ENCODE measurements around the gene COX19.

DNA sequence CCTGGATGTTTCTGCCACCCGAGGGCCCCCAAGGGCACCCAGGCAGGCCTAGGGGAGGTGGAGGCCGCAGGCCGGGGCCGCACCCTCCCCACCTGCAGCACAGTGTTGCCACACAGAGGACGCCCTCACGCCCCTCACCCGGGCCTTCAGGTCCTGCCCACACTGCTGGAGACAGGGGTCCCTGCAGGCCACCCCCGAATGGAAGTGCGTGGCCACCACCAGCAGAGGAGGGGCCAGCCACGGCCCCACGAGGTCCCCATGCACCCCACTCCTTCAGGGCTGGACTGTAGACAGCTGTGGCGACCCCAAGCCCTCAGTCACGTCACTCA lies 56.3 kb downstream of the COX19 start:
- TF ChIP-seq, protein P1, sequence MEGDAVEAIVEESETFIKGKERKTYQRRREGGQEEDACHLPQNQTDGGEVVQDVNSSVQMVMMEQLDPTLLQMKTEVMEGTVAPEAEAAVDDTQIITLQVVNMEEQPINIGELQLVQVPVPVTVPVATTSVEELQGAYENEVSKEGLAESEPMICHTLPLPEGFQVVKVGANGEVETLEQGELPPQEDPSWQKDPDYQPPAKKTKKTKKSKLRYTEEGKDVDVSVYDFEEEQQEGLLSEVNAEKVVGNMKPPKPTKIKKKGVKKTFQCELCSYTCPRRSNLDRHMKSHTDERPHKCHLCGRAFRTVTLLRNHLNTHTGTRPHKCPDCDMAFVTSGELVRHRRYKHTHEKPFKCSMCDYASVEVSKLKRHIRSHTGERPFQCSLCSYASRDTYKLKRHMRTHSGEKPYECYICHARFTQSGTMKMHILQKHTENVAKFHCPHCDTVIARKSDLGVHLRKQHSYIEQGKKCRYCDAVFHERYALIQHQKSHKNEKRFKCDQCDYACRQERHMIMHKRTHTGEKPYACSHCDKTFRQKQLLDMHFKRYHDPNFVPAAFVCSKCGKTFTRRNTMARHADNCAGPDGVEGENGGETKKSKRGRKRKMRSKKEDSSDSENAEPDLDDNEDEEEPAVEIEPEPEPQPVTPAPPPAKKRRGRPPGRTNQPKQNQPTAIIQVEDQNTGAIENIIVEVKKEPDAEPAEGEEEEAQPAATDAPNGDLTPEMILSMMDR (IDR thresholded peaks at IDR 0.05): no peak
- TF ChIP-seq, protein P2, sequence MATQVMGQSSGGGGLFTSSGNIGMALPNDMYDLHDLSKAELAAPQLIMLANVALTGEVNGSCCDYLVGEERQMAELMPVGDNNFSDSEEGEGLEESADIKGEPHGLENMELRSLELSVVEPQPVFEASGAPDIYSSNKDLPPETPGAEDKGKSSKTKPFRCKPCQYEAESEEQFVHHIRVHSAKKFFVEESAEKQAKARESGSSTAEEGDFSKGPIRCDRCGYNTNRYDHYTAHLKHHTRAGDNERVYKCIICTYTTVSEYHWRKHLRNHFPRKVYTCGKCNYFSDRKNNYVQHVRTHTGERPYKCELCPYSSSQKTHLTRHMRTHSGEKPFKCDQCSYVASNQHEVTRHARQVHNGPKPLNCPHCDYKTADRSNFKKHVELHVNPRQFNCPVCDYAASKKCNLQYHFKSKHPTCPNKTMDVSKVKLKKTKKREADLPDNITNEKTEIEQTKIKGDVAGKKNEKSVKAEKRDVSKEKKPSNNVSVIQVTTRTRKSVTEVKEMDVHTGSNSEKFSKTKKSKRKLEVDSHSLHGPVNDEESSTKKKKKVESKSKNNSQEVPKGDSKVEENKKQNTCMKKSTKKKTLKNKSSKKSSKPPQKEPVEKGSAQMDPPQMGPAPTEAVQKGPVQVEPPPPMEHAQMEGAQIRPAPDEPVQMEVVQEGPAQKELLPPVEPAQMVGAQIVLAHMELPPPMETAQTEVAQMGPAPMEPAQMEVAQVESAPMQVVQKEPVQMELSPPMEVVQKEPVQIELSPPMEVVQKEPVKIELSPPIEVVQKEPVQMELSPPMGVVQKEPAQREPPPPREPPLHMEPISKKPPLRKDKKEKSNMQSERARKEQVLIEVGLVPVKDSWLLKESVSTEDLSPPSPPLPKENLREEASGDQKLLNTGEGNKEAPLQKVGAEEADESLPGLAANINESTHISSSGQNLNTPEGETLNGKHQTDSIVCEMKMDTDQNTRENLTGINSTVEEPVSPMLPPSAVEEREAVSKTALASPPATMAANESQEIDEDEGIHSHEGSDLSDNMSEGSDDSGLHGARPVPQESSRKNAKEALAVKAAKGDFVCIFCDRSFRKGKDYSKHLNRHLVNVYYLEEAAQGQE (IDR thresholded peaks at IDR 0.05; ENCODE audit: insufficient read depth in 1 of 2, low read depth in 2 of 2, low read length in 1 of 2): no peak
- no peak for TF ChIP-seq POLR2AphosphoS5 (IDR thresholded peaks at IDR 0.05; ENCODE audit: low read depth, low read length)

Data from Panc1 (cell line).